Esophagus muscularis mucosa (tissue), 3 donors: Measurements from ENCODE around the gene PLCG2.

ENCODE experiments used
- POLR2AphosphoS5 ChIP-seq, 2 donors: sonication (generic); formaldehyde crosslinking; IDR thresholded peaks; one replicate each; pipeline ENCODE4 v1.6.1; 2017; ENCODE audit warnings: antibody characterized with exemption in 2 of 2
- TF ChIP-seq, protein P1 (sequence below), 3 experiments: fragments of 200-600 bp in 2 of 3; fragments of 450-650 bp in 1 of 3; sonication (generic) in 2 of 3; IDR thresholded peaks; one replicate each; pipeline ENCODE4 v1.5.1; 2017 to 2019; ENCODE audit warnings: antibody characterized with exemption in 3 of 3, mild to moderate bottlenecking in 2 of 3, moderate library complexity in 1 of 3

- TF ChIP-seq POLR2AphosphoS5 (IDR thresholded peaks at IDR 0.05) = no peak
- TF ChIP-seq, protein P1, sequence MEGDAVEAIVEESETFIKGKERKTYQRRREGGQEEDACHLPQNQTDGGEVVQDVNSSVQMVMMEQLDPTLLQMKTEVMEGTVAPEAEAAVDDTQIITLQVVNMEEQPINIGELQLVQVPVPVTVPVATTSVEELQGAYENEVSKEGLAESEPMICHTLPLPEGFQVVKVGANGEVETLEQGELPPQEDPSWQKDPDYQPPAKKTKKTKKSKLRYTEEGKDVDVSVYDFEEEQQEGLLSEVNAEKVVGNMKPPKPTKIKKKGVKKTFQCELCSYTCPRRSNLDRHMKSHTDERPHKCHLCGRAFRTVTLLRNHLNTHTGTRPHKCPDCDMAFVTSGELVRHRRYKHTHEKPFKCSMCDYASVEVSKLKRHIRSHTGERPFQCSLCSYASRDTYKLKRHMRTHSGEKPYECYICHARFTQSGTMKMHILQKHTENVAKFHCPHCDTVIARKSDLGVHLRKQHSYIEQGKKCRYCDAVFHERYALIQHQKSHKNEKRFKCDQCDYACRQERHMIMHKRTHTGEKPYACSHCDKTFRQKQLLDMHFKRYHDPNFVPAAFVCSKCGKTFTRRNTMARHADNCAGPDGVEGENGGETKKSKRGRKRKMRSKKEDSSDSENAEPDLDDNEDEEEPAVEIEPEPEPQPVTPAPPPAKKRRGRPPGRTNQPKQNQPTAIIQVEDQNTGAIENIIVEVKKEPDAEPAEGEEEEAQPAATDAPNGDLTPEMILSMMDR (IDR thresholded peaks at IDR 0.05) = no peak
Measured at GRCh38 chr16:81798311-81799137, 19.4 kb downstream of the PLCG2 start.
